SK-N-SH treated with all-trans-retinoic acid at 6 μM for 48 hours (cell line): ENCODE measurements around the gene PDE7B.

Experiments
- ATAC-seq: fragments of 200-7000 bp; cut with Tn5 transposase; 3 replicates; pipeline ENCODE4 v1.9.1; 2020; ENCODE audit warnings: mild to moderate bottlenecking, moderate library complexity
- BACH2 ChIP-seq: fragments of 250-450 bp; sonication (Bioruptor Pico); IDR thresholded peaks from 2 replicates; pipeline ENCODE4 v1.9.0; 2021; ENCODE audit warnings: mild to moderate bottlenecking, borderline replicate concordance
- CREB5 ChIP-seq: fragments of 250-450 bp; sonication (Bioruptor Pico); IDR thresholded peaks from 2 replicates; pipeline ENCODE4 v1.5.1; 2020; ENCODE audit warnings: low read depth, mild to moderate bottlenecking, moderate library complexity
- CSDC2 ChIP-seq: fragments of 250-450 bp; sonication (Bioruptor Pico); IDR thresholded peaks from 2 replicates; pipeline ENCODE4 v1.5.0; 2020; ENCODE audit warnings: mild to moderate bottlenecking, moderate library complexity
- CSRNP3 ChIP-seq: fragments of 250-450 bp; sonication (Bioruptor Pico); IDR thresholded peaks from 2 replicates; pipeline ENCODE4 v1.5.1; 2021; ENCODE audit warnings: mild to moderate bottlenecking, moderate library complexity
- ESRRG ChIP-seq: fragments of 250-450 bp; sonication (Bioruptor Pico); IDR thresholded peaks from 2 replicates; pipeline ENCODE4 v1.6.1; 2021; ENCODE audit warnings: mild to moderate bottlenecking
- ISL1 ChIP-seq: fragments of 250-450 bp; sonication (Bioruptor Pico); IDR thresholded peaks from 2 replicates; pipeline ENCODE4 v2.1.2; 2022; ENCODE audit warnings: mild to moderate bottlenecking, moderate library complexity
- OSR1 ChIP-seq: fragments of 250-450 bp; sonication (Bioruptor Pico); IDR thresholded peaks from 2 replicates; pipeline ENCODE4 v1.8.0; 2022; ENCODE audit warnings: moderate library complexity, mild to moderate bottlenecking, inconsistent platforms
- POU6F1 ChIP-seq: fragments of 250-450 bp; sonication (Bioruptor Pico); IDR thresholded peaks from 2 replicates; pipeline ENCODE4 v1.8.0; 2021; ENCODE audit warnings: low read depth, mild to moderate bottlenecking, moderate library complexity, borderline replicate concordance
- RARB ChIP-seq: fragments of 250-450 bp; sonication (Bioruptor Pico); IDR thresholded peaks from 2 replicates; pipeline ENCODE4 v1.8.0; 2021; ENCODE audit warnings: mild to moderate bottlenecking, moderate library complexity
- TCF4 ChIP-seq: fragments of 250-450 bp; sonication (Bioruptor Pico); IDR thresholded peaks from 2 replicates; pipeline ENCODE4 v1.8.0; 2021; ENCODE audit warnings: mild to moderate bottlenecking, moderate library complexity, borderline replicate concordance
- TOX ChIP-seq: fragments of 250-450 bp; sonication (Bioruptor Pico); IDR thresholded peaks from 2 replicates; pipeline ENCODE4 v1.8.0; 2021; ENCODE audit warnings: mild to moderate bottlenecking, moderate library complexity, borderline replicate concordance
- ZFP3 ChIP-seq: fragments of 250-450 bp; sonication (Bioruptor Pico); IDR thresholded peaks from 2 replicates; pipeline ENCODE4 v1.5.0; 2020; ENCODE audit warnings: mild to moderate bottlenecking, moderate library complexity
- ZFP30 ChIP-seq: fragments of 450-650 bp; formaldehyde crosslinking; IDR thresholded peaks from 2 replicates; pipeline ENCODE4 v1.5.0; 2022; ENCODE audit warnings: mild to moderate bottlenecking, moderate library complexity
- ZNF565 ChIP-seq: fragments of 450-650 bp; formaldehyde crosslinking; conservative IDR thresholded peaks from 2 replicates; pipeline ENCODE4 v1.5.0; 2020; ENCODE audit warnings: low read depth, mild to moderate bottlenecking, moderate library complexity
- ZNF70 ChIP-seq: fragments of 450-650 bp; formaldehyde crosslinking; IDR thresholded peaks from 2 replicates; pipeline ENCODE4 v1.5.0; 2020; ENCODE audit warnings: mild to moderate bottlenecking, moderate library complexity
- ZNF8 ChIP-seq: fragments of 450-650 bp; formaldehyde crosslinking; IDR thresholded peaks from 2 replicates; pipeline ENCODE4 v1.5.0; 2020; ENCODE audit warnings: mild to moderate bottlenecking, moderate library complexity

The PDE7B gene

DNA sequence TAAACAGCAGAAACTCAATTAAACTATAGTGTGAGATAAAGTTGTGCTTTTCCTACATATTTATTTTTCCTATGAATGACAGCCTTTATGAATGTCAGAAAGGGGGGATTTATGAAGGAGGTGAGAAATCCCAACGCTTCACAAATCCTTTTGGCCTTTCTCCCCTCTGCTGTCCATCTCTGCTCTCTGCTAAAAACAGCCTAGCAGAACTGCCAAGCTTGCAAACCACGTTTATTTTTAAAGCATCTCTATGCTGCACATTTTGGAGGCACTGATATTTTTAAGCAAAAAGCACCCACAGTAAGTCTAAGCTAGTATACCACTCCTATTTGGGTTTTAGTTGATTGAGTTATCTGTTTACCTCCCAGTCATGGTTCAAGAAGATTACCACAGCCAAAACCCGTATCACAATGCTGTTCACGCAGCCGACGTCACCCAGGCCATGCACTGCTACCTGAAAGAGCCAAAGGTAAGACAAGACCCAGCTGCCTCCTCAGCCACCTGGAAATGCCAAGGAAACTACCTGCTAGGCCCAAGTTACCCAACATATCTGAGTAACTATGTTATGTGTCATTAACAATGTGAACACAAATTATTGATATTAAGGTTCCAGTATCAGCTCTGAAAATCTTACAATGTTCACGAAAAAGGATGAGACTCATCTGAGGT, 302.3 kb downstream of the PDE7B start:
- TF ChIP-seq CSRNP3 (CRISPR knock-in tag) (no peak), POU6F1 (no peak), OSR1 (no peak), RARB (CRISPR knock-in tag) (no peak), TOX (CRISPR knock-in tag) (no peak), ZNF70 (CRISPR knock-in tag) (no peak), ESRRG (CRISPR knock-in tag) (no peak)
- TF ChIP-seq, all 23 proteins: peak for 0
- ATAC-seq = no peak

DNA sequence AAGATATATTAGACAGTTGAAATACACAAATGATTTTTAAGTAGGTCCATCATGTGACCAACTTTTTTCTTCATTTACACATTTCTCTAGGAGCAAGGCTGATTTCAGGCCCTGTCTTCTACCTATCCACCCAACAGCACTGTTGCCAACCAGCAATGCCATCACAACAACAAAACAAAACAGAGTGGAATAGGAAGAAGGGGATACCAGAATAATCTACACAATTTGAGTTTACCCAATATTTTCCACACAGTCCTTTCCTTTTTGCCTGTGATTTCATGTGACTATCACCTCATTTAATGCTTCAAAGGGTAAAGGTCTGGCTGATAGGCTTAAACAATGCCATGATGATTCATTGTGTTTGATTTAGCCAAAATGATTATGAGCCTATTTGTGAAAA, 303.7 kb downstream of the PDE7B start:
- ATAC-seq = no peak
- TF ChIP-seq ISL1 (CRISPR knock-in tag) (no peak), CSDC2 (CRISPR knock-in tag) (no peak), ZFP3 (CRISPR knock-in tag) (no peak)

DNA sequence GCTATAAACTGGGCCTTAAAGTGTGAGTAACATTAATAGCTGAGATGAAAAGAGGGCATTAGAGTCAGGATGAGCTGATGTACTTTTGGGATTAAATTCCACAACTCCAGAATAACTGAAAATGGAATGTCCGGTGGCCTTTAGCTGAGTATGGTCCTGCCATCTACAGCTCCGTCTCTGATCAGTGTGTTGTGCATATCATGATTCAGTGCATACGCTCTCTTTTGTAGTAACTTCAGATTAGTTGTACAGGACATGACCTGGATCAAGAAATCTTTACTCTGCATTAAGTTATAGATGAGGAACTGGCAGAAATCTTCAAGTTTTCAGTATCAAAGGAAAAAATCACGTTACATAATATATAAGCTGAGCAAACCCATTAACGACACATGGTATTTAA, 306.2 kb downstream of the PDE7B start:
- TF ChIP-seq OSR1 (no peak), ZFP3 (CRISPR knock-in tag) (no peak), ISL1 (CRISPR knock-in tag) (no peak), ZNF70 (CRISPR knock-in tag) (no peak), CREB5 (CRISPR knock-in tag) (no peak), ZNF565 (CRISPR knock-in tag) (no peak), CSRNP3 (CRISPR knock-in tag) (no peak), RARB (CRISPR knock-in tag) (no peak), TCF4 (CRISPR knock-in tag) (no peak), ZFP30 (CRISPR knock-in tag) (no peak)
- no peak for ATAC-seq

DNA sequence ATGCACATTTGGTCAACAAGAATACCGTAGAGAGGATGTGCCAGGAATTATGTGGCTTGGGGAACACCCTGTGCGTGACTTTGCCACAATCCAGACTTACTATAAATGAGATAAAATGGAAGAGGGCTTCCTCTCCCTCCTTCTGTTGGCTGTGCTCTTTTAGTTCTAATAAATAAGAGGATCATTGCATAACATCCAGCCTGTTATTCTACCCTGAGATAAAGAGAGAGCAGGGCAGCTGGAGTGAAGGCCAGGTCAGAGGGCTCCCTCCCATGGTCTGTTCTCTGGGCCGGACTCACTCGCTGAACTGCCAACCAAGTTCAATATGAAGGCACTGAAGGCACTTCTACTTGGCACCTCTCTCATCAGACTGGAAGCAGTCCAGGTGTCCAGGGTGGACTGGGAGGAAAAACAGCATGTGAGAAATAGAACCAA, 306.9 kb downstream of the PDE7B start:
- ATAC-seq = no peak
- TF ChIP-seq CSRNP3 (CRISPR knock-in tag) = no peak
- TF ChIP-seq ZFP30 (CRISPR knock-in tag) = no peak
- no peak for TF ChIP-seq ZNF8 (CRISPR knock-in tag)
- TF ChIP-seq RARB (CRISPR knock-in tag) = no peak
- TF ChIP-seq ZNF70 (CRISPR knock-in tag) = no peak
- no peak for TF ChIP-seq CREB5 (CRISPR knock-in tag)
- no peak for TF ChIP-seq ZNF565 (CRISPR knock-in tag)

- TF ChIP-seq OSR1 (no peak), ISL1 (CRISPR knock-in tag) (no peak), ZNF8 (CRISPR knock-in tag) (no peak), CREB5 (CRISPR knock-in tag) (no peak), ZNF70 (CRISPR knock-in tag) (no peak), BACH2 (CRISPR knock-in tag) (no peak)
- ATAC-seq = no peak
Measured at GRCh38 chr6:136158971-136159370, 307.5 kb downstream of the PDE7B start.
